Right lobe of liver (tissue), 6 donors: Measurements from ENCODE around the gene PHF14. TPM values are rescaled to one million over a fixed set of nuclear protein-coding genes. Genes with fewer than 3 reads are reported as not detected.
A peak's percentile ranks its signal among the peaks of the same experiment; 100 is the strongest.
"Not testable (repeated sequence)": the region's sequence is repeated elsewhere in the genome, so short reads cannot be mapped to it uniquely, and the experiment has no call there.

Experiments used
- ATAC-seq, 4 donors: fragments of 200-7000 bp; cut with Tn5 transposase; one replicate each; pipeline ENCODE4 v1.9.1; 2020; ENCODE audit warnings: mild to moderate bottlenecking in 4 of 4, moderate library complexity in 4 of 4
- DNase-seq, 3 donors: peaks; one replicate each; pipeline ENCODE4 v3.0.0-alpha.2; 2020
- H3K27ac ChIP-seq, 3 donors: fragments of 200-600 bp; one replicate each; pipeline ENCODE4 v1.8.0; 2022
- H3K27me3 ChIP-seq, 2 donors: fragments of 200-600 bp; one replicate each; pipeline ENCODE4 v1.8.0; 2022
- H3K36me3 ChIP-seq, 4 donors: fragments of 200-600 bp; sonication (generic) in 1 of 4; one replicate each; pipeline versions ENCODE4 v1.5.1 to v1.8.0; 2017 to 2022; ENCODE audit warnings: control low read depth in 1 of 4
- H3K4me1 ChIP-seq, 4 donors: fragments of 200-600 bp; sonication (generic) in 1 of 4; one replicate each; pipeline versions ENCODE4 v1.5.1 to v1.8.0; 2017 to 2022; ENCODE audit warnings: control low read depth in 1 of 4
- H3K4me3 ChIP-seq, 3 donors: fragments of 200-600 bp; one replicate each; pipeline ENCODE4 v1.8.0; 2022
- H3K9me3 ChIP-seq, 4 donors: fragments of 200-600 bp; sonication (generic) in 1 of 4; one replicate each; pipeline versions ENCODE4 v1.5.1 to v1.8.0; 2017 to 2022; ENCODE audit warnings: control low read depth in 1 of 4
- POLR2A ChIP-seq: fragments of 450-650 bp; IDR thresholded peaks from one replicate; pipeline ENCODE4 v1.6.1; 2017; ENCODE audit warnings: antibody characterized with exemption, mild to moderate bottlenecking
- WGBS: methylation state at CpG from one replicate; pipeline ENCODE4 v1.1.6; 2018; ENCODE audit warnings: low coverage, low lambda C conversion rate; ENCODE audit not compliant: insufficient coverage; ENCODE audit errors: missing lambda C conversion rate; 5-methylcytosine and 5-hydroxymethylcytosine counted together
- intact Hi-C, 2 donors: fragments of 100-400 bp; cut with DNase I; formaldehyde crosslinking; loops; one replicate each; pipeline versions ENCODE4 v1.11.2 to v1.14.1; 2022
- long read RNA-seq: library from polyadenylated mRNA; unstranded; transcript quantifications from one replicate; pipeline ENCODE4 v2.0.0, GENCODE V29; 2019
- total RNA-seq, 6 experiments: library from RNA; depleted of rRNA in 2 of 6; stranded (reverse); fragments of >200 nt in 2 of 6; fragmentation: NEBNext Ultra II Directional in 3 of 6; extraction: Animal tissue kit (Norgen Biotek cat#: 25700) in 3 of 6; gene quantifications; one replicate each; pipeline versions ENCODE4 v1.1.0 to v1.2.4, GENCODE V29; 2016 to 2023
- TF ChIP-seq, protein P1 (sequence below), 4 donors: fragments of 200-600 bp in 3 of 4; fragments of 450-650 bp in 1 of 4; IDR thresholded peaks; one replicate each; pipeline versions ENCODE4 v1.5.1 to v1.8.0; 2016 to 2022; ENCODE audit warnings: antibody characterized with exemption in 4 of 4, mild to moderate bottlenecking in 2 of 4
- donor health status: DM: no; HTN: yes; CAD: no.
- donor health status: DM: no; HTN: no; CAD: no.
- donor health status: DM: no; HTN: no; CAD: no.
- donor health status: DM: no; HTN: yes; CAD: no.
- donor health status: DM: no; HTN: yes; CAD: no.

Gene PHF14, protein sequence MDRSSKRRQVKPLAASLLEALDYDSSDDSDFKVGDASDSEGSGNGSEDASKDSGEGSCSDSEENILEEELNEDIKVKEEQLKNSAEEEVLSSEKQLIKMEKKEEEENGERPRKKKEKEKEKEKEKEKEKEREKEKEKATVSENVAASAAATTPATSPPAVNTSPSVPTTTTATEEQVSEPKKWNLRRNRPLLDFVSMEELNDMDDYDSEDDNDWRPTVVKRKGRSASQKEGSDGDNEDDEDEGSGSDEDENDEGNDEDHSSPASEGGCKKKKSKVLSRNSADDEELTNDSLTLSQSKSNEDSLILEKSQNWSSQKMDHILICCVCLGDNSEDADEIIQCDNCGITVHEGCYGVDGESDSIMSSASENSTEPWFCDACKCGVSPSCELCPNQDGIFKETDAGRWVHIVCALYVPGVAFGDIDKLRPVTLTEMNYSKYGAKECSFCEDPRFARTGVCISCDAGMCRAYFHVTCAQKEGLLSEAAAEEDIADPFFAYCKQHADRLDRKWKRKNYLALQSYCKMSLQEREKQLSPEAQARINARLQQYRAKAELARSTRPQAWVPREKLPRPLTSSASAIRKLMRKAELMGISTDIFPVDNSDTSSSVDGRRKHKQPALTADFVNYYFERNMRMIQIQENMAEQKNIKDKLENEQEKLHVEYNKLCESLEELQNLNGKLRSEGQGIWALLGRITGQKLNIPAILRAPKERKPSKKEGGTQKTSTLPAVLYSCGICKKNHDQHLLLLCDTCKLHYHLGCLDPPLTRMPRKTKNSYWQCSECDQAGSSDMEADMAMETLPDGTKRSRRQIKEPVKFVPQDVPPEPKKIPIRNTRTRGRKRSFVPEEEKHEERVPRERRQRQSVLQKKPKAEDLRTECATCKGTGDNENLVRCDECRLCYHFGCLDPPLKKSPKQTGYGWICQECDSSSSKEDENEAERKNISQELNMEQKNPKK
- 10 to 100 TPM; 13.5 to 25.7 (median 16.7) TPM for total RNA-seq
- long read RNA-seq, partial matches to known transcripts, result 1 of 3 reads
- long read RNA-seq, other reads (novel, unspliced or antisense), result 2 of 3 reads

DNA sequence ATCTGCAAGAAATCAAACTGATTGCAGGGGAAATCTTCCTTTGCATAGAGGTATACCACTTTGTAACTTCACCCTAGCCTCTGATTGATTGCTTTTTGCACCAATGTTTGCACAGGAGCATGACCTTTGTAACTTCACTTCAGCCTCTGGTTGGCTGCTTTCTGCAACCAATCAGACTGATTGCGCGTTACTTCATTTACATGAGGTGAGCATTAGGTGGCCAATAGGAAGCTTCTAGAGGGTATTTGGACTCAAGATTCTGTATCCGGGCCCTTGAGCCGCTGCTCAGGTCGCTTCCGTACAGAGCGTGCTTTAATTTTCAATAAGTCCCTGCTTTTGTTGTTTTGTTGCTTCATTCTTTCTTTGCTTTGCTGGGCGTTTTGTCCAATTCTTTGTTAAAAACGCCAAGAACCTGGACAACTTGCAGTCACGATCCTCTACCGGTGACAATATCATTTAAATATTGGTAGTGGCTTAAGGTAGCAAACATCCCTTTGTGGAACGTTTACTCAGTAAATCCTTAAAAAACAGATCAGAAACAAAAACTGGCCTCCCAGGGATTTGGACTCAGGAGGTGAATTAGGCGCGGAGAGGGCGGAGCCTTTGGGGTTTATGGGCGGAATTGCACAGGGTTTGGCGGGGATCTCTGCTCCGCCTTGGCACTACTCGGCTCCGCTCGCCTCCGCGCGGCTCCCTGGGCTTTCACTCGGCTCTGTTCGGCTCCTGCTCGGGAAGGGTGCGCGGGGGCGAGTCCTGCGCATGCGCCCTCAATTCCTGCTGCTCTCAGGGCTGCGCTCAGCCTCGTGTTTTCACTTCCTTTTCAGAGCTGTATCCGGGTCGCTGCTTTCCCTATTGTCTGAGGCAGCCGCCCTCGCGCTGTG lies at the start of gene PHF14:
TSS of gene PHF14 (plus strand) at position 812 of the 881 bp plus-strand sequence. CDS start 452 bp downstream, outside the sequence.
- Histone ChIP-seq H3K4me1 (peaks cover 0 to 8% (median 2%) of the 10 kb centered on the region in 4 donors), H3K9me3 (no peaks in the 10 kb centered on the region), H3K27ac (peak within 1 kb of the TSS; percentile 83 to 92 (median 91)), H3K36me3 (no peaks in the 10 kb centered on the region), H3K4me3 (peak within 1 kb of the TSS; percentile 72 to 81 (median 78)), H3K27me3 (no peaks in the 10 kb centered on the region)
- WGBS, result 9% methylated on average over 24 of the region's 39 CpGs
- peak; percentile 97 to 99 (median 98) for ATAC-seq
- peak; percentile 75 for TF ChIP-seq POLR2A
- TF ChIP-seq, protein P1, sequence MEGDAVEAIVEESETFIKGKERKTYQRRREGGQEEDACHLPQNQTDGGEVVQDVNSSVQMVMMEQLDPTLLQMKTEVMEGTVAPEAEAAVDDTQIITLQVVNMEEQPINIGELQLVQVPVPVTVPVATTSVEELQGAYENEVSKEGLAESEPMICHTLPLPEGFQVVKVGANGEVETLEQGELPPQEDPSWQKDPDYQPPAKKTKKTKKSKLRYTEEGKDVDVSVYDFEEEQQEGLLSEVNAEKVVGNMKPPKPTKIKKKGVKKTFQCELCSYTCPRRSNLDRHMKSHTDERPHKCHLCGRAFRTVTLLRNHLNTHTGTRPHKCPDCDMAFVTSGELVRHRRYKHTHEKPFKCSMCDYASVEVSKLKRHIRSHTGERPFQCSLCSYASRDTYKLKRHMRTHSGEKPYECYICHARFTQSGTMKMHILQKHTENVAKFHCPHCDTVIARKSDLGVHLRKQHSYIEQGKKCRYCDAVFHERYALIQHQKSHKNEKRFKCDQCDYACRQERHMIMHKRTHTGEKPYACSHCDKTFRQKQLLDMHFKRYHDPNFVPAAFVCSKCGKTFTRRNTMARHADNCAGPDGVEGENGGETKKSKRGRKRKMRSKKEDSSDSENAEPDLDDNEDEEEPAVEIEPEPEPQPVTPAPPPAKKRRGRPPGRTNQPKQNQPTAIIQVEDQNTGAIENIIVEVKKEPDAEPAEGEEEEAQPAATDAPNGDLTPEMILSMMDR (IDR thresholded peaks at IDR 0.05), result no peak
- intact Hi-C loops, result no loop called here
- DNase-seq, result peak; percentile 97 to 98 (median 97)

DNA sequence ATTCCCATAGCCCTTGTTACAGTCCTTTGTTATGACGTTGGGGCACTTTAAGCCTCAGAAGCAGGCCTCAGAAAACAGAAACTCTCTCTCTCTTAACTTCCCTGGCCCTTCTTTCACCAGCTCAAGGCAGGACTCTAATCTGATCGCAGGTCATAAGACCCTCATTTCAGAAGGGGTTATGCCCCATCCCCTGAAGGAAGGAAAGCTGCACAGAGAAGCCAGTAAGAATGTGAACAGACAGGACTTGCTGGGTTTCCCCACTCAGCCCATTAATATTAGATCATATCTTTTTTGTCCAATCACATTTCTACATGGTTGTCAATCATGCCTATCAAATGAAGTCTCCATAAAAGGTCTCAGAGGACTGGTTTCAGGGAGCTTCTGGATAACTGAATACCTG lies 49.3 kb upstream of the PHF14 start:
- no peak for TF ChIP-seq POLR2A
- TF ChIP-seq, protein P1 (IDR thresholded peaks at IDR 0.05), result no peak
- no peak overlapping the region for H3K27ac ChIP-seq
- no peak overlapping the region for H3K4me3 ChIP-seq
- H3K9me3 ChIP-seq, result no peaks in the 10 kb centered on the region
- intact Hi-C loops, result no loop called here
- DNase-seq (no peak), ATAC-seq (no peak)
- WGBS, result 78% methylated on average over 2 of the region's 2 CpGs
- no peaks in the 10 kb centered on the region for H3K27me3 ChIP-seq
- H3K4me1 ChIP-seq, result no peaks in the 10 kb centered on the region
- H3K36me3 ChIP-seq, result no peaks in the 10 kb centered on the region

DNA sequence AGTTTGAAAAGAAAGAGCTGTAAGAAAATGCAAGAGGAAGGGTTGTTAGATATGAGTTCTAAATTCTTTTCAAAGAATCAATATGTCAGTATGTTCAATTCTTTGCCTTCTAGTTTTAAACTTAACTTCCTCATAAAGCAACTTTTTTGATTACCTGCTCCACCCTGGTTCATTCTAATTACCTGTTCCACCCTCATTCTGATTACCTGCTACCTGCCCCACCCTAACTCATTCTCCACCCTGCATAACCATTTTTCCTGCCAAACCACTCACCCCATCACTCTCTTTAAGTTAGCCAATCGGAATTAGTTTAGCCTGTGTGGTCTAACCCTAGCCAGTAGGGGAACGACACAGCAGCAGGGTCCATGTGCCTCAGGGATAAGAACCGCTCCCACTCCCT lies 45.5 kb upstream of the PHF14 start:
- H3K9me3 ChIP-seq, ATAC-seq, DNase-seq, H3K4me3 ChIP-seq, H3K4me1 ChIP-seq, H3K27ac ChIP-seq, H3K27me3 ChIP-seq, intact Hi-C loops: not testable (repeated sequence)
- WGBS, result 87% methylated on average over 3 of the region's 3 CpGs
- H3K36me3 ChIP-seq, result peaks cover 0 to 16% (median 2%) of the 10 kb centered on the region in 4 donors

DNA sequence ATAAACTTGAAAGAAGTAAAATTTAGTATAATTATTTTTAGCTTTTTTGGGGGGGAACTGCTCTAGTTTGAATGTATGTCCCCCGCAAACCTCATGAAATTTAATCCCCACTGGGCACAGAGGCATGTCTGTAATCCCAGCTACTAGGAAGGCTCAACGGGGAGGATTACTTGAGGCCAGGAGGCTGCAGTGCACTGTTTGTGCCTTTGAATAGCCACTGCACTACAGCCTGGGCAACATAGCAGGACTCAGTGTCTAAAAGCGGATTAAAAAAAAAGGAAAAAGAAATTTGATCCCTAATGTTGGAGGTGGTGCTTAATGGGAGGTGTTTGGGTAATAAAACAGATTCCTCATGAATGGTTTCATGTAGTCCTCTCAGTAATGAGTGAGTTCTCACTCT lies 43.1 kb upstream of the PHF14 start:
- Histone ChIP-seq H3K27me3 (no peaks in the 10 kb centered on the region), H3K4me3 (no peak overlapping the region), H3K36me3 (peaks cover 0 to 27% (median 2%) of the 10 kb centered on the region in 4 donors), H3K4me1 (no peaks in the 10 kb centered on the region), H3K27ac (no peak overlapping the region), H3K9me3 (no peaks in the 10 kb centered on the region)
- 97% methylated on average over 3 of the region's 3 CpGs for WGBS
- intact Hi-C loops, result no loop called here
- DNase-seq, result no peak
- TF ChIP-seq, protein P1 (IDR thresholded peaks at IDR 0.05), result no peak
- TF ChIP-seq POLR2A, result no peak
- ATAC-seq, result no peak
